Activated CD4-positive, alpha-beta T cell treated with anti-CD3 and anti-CD28 coated beads, Interleukin-2, Interleukin-4, amounts not matched to agents 100 ng/mL and 50 ng/mL, durations not matched to agents 16 hours and 8 hours (primary cell): ENCODE measurements around the gene GDPD1.
A peak's percentile ranks its signal among the peaks of the same experiment; 100 is the strongest.
"Not testable (repeated sequence)": the region's sequence is repeated elsewhere in the genome, so short reads cannot be mapped to it uniquely, and the experiment has no call there.

Source experiments
- DNase-seq: peaks from one replicate; pipeline ENCODE4 v3.0.0-alpha.2; 2020; ENCODE audit warnings: low spot score

The GDPD1 gene

GRCh38 chr17:59254742-59255141, 34.4 kb downstream of the GDPD1 start:
- DNase-seq = no peak

DNA sequence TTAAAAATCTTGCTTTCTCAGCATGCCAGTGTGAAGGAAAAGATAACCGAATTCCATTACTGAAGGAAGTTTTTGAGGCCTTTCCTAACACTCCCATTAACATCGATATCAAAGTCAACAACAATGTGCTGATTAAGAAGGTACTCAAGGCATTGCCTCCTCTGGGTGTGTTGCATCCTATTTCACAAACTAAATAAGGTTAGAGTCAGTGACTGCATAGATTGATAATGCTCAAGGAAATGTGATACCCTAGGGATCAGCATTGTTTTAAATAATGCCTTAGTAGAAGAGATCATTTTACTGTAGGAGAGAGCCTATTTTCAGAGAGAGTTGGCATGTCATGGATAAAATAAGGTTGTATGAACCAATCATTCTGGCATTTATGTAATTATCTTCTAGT, 36.8 kb downstream of the GDPD1 start:
- no peak for DNase-seq

DNA sequence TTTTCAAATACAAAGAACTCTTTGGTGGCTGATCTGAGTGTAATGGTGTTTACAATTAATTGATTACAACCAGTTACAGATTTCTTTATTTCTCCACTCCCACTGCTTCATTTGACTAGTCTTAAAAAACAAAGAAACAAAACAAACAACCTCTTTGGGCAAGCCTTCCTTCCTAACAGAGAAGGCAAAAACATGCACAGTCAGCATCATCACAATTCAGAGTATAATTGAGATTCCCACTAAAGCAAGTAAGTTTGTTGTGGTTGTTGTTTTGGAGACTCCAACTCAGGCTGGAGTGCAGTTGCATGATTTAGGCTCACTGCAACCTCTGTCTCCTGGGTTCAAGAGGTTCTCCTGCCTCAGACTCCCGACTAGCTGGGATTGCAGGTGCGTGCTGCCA, 40.4 kb downstream of the GDPD1 start:
- DNase-seq = no peak

- no peak for DNase-seq
Observed at GRCh38 chr17:59266745-59267144, 46.4 kb downstream of the GDPD1 start.

DNA sequence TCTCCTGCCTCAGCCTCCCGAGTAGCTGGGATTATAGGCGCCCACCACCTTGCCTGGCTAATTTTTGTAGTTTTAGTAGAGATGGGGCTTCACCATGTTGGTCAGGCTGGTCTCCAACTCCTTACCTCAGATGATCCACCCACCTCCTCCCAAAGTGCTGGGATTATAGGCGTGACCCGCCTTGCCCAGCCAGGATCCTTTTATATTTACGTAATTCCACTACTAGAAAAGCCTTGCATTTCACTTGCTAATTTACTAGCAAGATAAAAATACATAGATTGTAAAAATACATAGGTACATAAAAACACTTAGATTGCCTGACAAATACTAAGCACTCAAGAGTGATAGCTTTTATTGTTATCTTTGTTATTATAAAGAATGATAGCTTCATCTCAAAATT, 47.5 kb downstream of the GDPD1 start:
- no peak for DNase-seq

GRCh38 chr17:59275618-59276017, 55.3 kb downstream of the GDPD1 start:
- DNase-seq = no peak

GRCh38 chr17:59277031-59277430, 56.7 kb downstream of the GDPD1 start:
- DNase-seq = no peak

GRCh38 chr17:59278406-59278805, 58.1 kb downstream of the GDPD1 start:
- no peak for DNase-seq

DNA sequence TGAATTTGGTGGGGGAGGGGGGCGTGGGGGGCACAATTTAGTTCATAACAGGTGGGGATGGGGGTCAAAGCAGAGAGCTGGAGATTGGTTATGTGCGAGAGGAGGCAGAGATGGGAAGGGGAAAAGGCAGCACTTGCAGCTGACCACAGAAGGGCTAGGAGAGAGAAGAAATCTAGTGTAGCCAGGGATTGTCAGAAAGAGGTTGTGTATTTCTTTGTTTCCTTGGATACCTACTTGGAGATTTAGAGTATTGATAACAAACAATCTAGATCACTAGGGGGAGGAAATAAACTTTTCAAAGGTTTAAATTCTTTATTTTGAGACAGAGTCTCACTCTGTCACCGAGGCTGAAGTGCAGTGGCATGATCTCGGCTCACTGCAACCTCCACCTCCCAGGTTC, 64.0 kb downstream of the GDPD1 start:
- no peak for DNase-seq

DNA sequence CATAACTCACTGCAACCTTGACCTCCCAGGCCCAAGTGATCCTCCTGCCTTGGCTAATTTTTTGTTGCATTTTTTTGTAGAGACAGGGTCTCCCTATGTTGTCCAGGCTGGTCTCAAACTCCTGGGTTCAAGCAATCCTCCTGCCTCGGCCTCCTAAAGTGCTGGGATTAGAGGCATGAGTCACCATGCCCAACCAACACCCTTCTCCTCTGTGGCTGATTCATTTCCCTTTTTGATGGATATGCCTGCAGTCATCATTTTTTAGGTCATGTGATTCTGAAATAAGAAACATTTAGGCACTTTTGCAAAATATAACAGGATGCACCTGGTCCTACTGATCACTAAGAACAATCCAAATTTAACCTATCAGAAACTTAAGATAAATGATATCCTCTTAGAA, 67.1 kb downstream of the GDPD1 start:
- peak; percentile 27 for DNase-seq

DNA sequence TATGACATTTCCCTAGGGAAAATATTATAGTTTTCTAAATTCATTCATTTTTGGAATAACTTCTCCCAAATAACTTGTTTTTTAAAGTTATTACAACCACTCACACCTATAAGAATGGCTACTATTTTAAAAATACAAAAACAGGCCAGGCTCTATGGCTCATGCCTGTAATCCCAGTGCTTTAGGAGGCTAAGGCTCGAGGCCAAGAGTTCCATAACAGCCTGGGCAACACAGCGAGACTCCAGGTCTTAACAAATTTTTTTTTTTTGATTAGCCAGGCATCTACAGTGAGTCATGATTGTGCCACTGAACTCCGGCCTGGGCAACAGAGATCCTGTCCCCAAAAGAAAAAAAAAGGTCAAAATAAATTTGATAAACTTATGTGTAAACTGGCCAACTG, 67.6 kb downstream of the GDPD1 start:
- no peak for DNase-seq

- DNase-seq = no peak
Observed at GRCh38 chr17:59289981-59290301, 69.6 kb downstream of the GDPD1 start.

GRCh38 chr17:59290302-59290998, 70.1 kb downstream of the GDPD1 start:
- not testable (repeated sequence) for DNase-seq

DNA sequence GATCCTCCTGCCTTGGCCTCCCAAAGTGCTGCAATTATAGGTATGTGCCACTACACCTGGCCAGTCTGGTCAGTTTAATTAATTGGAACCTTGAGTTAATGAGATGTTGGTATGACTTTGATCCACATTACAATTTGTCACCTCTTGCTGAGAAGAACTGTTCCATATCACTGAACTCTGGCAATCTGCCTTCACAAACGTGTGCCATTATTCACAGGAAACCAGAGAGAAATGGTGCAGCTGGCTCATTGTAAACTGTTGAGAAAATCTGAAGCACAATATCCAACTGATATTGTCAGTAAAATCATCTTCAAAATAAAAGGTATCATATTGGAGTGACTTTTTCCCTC, 71.8 kb downstream of the GDPD1 start:
- no peak for DNase-seq

DNA sequence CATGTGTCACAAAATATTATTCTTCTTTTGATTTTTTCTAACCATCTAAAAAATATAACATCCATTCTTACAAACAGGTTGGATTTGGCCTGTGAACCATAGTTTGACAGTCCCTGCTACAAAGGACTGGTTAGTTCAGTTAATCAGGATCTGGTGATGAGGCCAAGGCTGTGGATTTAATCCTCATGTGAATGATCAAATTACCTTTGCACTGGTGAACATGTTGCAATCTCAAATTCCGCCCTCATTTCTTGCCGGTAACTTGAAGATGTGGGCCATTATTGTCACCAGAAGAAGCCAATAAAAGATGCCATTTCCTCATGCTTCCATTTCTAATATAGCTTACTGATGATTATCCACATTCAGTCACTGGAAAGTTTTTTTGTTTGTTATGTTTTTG, 75.9 kb downstream of the GDPD1 start:
- no peak for DNase-seq

GRCh38 chr17:59298521-59298920, 78.2 kb downstream of the GDPD1 start:
- no peak for DNase-seq

GRCh38 chr17:59299400-59300092, 79.2 kb downstream of the GDPD1 start:
- DNase-seq = no peak

GRCh38 chr17:59300941-59301340, 80.6 kb downstream of the GDPD1 start:
- no peak for DNase-seq

DNA sequence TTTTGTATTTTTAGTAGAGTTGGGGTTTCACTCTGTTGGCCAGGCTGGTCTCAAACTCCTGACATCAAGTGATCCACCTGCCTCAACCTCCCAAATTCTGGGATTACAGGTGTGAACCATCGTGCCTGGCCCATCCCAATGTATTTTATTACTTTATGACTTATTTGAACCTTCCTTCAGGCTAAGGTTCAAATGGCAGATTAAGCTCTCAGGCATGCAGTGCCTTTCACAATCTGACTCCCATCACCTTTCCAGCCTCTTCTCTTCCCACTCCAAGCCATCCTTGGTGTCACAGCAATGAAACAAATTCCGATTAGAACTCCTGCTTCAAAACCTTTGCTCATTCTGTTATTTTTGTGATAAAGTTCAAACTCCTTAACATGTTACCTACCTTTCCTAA, 84.5 kb downstream of the GDPD1 start:
- DNase-seq = no peak

DNA sequence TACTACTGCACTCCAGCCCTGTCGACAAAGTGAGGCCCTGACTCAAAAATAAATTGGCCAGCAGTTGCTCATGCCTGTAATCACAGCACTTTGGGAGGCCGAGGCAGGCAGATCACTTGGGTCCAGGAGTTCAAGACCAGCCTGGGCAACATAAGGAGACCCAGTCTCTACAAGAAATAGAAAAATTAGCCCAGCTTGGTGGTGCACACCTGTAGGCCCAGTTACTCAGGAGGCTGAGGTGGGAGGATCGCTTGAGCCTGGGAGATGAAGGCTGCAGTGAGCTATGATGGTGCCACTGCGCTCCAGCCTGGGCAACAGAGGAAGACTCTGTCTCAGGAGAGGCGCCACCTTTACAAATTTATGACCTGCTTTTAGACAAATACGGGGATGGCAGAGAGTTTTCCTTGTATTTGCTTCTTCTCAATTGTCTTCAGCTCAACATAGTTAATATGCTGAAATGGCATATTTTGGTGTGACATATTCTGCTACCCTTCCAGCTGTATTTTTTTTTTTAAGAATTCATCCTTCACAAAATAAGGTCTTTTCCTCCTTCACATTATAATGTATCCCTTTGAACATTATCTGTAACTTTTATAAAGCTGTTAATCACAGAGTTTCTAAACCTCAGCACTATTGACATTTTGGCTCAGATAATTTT, 90.1 kb downstream of the GDPD1 start:
- no peak for DNase-seq

GRCh38 chr17:59311051-59311468, 90.7 kb downstream of the GDPD1 start:
- peak; percentile 85 for DNase-seq

- DNase-seq = not testable (repeated sequence)
Observed at GRCh38 chr17:59311521-59311920, 91.2 kb downstream of the GDPD1 start.

GRCh38 chr17:59315866-59316265, 95.6 kb downstream of the GDPD1 start:
- no peak for DNase-seq
